Sigmoid colon (tissue), 4 donors: ENCODE results near the gene CPE.

Experiments used
- CTCF ChIP-seq, 4 experiments: fragments of 450-650 bp in 3 of 4; fragments of 200-600 bp in 1 of 4; IDR thresholded peaks; one replicate each; pipeline ENCODE4 v1.5.1; 2016 to 2019; ENCODE audit warnings: antibody characterized with exemption in 4 of 4, mild to moderate bottlenecking in 3 of 4, moderate library complexity in 2 of 4
- EP300 ChIP-seq, 4 donors: sonication (generic); formaldehyde crosslinking; IDR thresholded peaks; one replicate each; pipeline ENCODE4 v1.6.1; 2017; ENCODE audit warnings: antibody characterized with exemption in 4 of 4
- POLR2A ChIP-seq, 2 donors: fragments of 450-650 bp; IDR thresholded peaks; one replicate each; pipeline ENCODE4 v1.6.1; 2016; ENCODE audit warnings: antibody characterized with exemption in 2 of 2, mild to moderate bottlenecking in 2 of 2, moderate library complexity in 2 of 2

GRCh38 chr4:165515201-165515600 is 136.4 kb downstream of the CPE start:
- TF ChIP-seq POLR2A (IDR thresholded peaks at IDR 0.05) (no peak), CTCF (IDR thresholded peaks at IDR 0.05) (no peak), EP300 (IDR thresholded peaks at IDR 0.05) (no peak)
